ENCODE data around the gene FAM210A. TPM values are rescaled to one million over a fixed set of nuclear protein-coding genes. Genes with fewer than 3 reads are reported as not detected.

Gene FAM210A
- total RNA-seq, 6 experiments from 2014 or later, result 9.3 to 21.9 (median 11.8) TPM

DNA sequence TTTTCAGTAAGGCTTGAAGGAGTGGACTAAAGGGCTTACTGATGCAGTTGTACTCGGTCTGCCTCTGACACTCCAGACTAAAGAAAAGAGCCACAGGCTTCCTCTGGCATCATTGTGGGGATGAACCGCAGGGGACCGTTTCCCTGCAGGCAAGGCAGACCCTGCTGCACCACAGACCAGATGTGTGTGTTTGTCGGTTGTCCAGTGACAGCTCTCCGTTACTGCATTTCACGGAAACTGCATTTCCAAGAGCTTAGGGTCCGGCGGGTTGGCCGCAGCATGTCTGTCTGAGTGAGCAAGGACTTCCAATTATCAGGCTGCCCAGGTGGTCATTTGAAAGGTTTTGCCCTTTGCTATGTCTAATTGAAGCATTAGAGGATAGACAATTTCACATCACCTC is 98.1 kb downstream of the FAM210A start:
- TF ChIP-seq POLR2A (IDR thresholded peaks at IDR 0.05), result no peak
- TF ChIP-seq CTCF (IDR thresholded peaks at IDR 0.05), result no peak
- WGBS (ENCODE audit: insufficient coverage, low coverage, low lambda C conversion rate, missing lambda C conversion rate), result no CpG with 5 or more reads among the region's 9 CpGs
- no peak for ATAC-seq
- H3K4me3 ChIP-seq, result no peak overlapping the region
- DNase-seq, result no peak
- H3K36me3 ChIP-seq, result peaks cover 0 to 3% (median under 1%) of the 10 kb centered on the region in 4 donors
- no peaks in the 10 kb centered on the region for H3K27me3 ChIP-seq
- intact Hi-C loops (cut with DNase I), result no loop called here
- H3K4me1 ChIP-seq, result no peaks in the 10 kb centered on the region
- no peak overlapping the region for H3K27ac ChIP-seq
- no peaks in the 10 kb centered on the region for H3K9me3 ChIP-seq

GRCh38 chr18:13627639-13628038 is 98.7 kb downstream of the FAM210A start:
- intact Hi-C loops (cut with DNase I), result no loop called here
- H3K4me1 ChIP-seq, result no peaks in the 10 kb centered on the region
- H3K27ac ChIP-seq, result no peak overlapping the region
- DNase-seq (no peak), ATAC-seq (no peak)
- WGBS (ENCODE audit: insufficient coverage, low coverage, low lambda C conversion rate, missing lambda C conversion rate), result 50% methylated on average over 2 of the region's 8 CpGs
- TF ChIP-seq CTCF (IDR thresholded peaks at IDR 0.05) (no peak), POLR2A (IDR thresholded peaks at IDR 0.05) (no peak)
- H3K9me3 ChIP-seq, result no peaks in the 10 kb centered on the region
- peaks cover 0 to 9% (median 1%) of the 10 kb centered on the region in 4 donors for H3K36me3 ChIP-seq
- no peaks in the 10 kb centered on the region for H3K27me3 ChIP-seq
- H3K4me3 ChIP-seq, result no peak overlapping the region

GRCh38 chr18:13626544-13626908 is 99.8 kb downstream of the FAM210A start:
- H3K4me1 ChIP-seq, result no peaks in the 10 kb centered on the region
- DNase-seq (no peak), ATAC-seq (no peak)
- intact Hi-C loops (cut with DNase I), result no loop called here
- 80% methylated on average over 1 of the region's 2 CpGs for WGBS (ENCODE audit: insufficient coverage, low coverage, low lambda C conversion rate, missing lambda C conversion rate)
- no peaks in the 10 kb centered on the region for H3K27me3 ChIP-seq
- H3K36me3 ChIP-seq, result peaks cover 0 to 9% (median 1%) of the 10 kb centered on the region in 4 donors
- no peaks in the 10 kb centered on the region for H3K9me3 ChIP-seq
- no peak overlapping the region for H3K4me3 ChIP-seq
- H3K27ac ChIP-seq, result no peak overlapping the region
- TF ChIP-seq CTCF (IDR thresholded peaks at IDR 0.05) (no peak), POLR2A (IDR thresholded peaks at IDR 0.05) (no peak)

GRCh38 chr18:13625843-13626543 is 100.4 kb downstream of the FAM210A start:
- no peaks in the 10 kb centered on the region for H3K27me3 ChIP-seq
- 93% methylated on average over 7 of the region's 8 CpGs for WGBS (ENCODE audit: insufficient coverage, low coverage, low lambda C conversion rate, missing lambda C conversion rate)
- no peaks in the 10 kb centered on the region for H3K9me3 ChIP-seq
- H3K4me3 ChIP-seq, result no peak overlapping the region
- H3K36me3 ChIP-seq, result peaks cover 0 to 9% (median 1%) of the 10 kb centered on the region in 4 donors
- H3K27ac ChIP-seq, result no peak overlapping the region
- ATAC-seq, result no peak
- intact Hi-C loops (cut with DNase I), result no loop called here
- no peaks in the 10 kb centered on the region for H3K4me1 ChIP-seq
- TF ChIP-seq POLR2A (IDR thresholded peaks at IDR 0.05) (no peak), CTCF (IDR thresholded peaks at IDR 0.05) (no peak)
- no peak for DNase-seq

All from right lobe of liver (tissue), 6 donors.